Right renal pelvis (tissue), 4 donors: ENCODE measurements around the gene SOX1. TPM values are rescaled to one million over a fixed set of nuclear protein-coding genes. Genes with fewer than 3 reads are reported as not detected.

Experiments
- DNase-seq, 4 donors: peaks; one replicate each; pipeline ENCODE4 v3.0.0-alpha.2; 2013; ENCODE audit warnings: low read depth in 4 of 4, low spot score in 3 of 4, missing footprints in 1 of 4
- polyA plus RNA-seq, 4 donors: library from polyadenylated mRNA; unstranded; fragments of 120-200 nt; gene quantifications; one replicate each; pipeline ENCODE4 v1.2.1, GENCODE V29; 2013; ENCODE audit not compliant: insufficient read length in 4 of 4

Gene SOX1
- polyA plus RNA-seq, 4 donors: not detected

DNA sequence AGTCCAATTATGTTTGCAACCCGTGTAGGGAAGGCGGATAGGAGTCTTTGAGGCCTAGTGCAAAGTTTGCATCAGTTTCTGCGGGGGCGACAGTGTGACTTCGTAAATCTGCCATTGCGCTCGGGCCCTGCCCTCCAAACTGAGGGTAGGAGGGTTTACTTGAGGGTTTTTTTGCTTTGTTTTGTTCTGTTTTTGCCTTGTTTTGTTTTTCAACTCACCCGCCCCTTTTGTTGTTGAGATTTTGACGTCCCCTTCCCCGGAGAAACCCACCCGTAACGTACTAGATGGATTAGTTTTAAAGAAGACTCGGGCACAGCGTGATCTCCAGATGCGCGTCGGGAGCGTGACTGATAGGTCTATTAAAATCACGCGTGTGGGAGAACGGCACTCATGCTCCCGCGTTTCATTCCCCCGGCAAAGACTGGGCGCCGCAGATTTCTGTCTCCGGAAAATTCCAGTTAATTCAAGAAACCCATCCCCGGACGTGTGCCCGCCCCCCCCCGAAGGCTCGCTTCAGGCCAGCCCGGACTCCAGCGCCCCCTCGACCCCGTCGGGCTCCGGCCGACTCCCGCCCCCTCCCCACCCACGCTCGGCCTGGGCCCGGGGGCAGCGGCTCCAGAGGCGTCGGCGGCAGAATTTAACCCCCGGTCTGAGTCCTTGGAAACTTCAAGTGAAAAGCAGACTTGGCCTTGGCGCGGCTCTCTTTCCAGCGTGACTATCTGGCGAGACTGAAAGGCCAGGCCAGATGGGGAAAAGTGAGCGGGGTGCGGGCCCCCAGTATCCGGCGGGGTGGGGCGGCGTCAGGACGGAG is 5.0 kb downstream of the SOX1 start:
- no peak for DNase-seq

- DNase-seq: no peak
Observed at GRCh38 chr13:112072534-112073244, 5.7 kb downstream of the SOX1 start.

DNA sequence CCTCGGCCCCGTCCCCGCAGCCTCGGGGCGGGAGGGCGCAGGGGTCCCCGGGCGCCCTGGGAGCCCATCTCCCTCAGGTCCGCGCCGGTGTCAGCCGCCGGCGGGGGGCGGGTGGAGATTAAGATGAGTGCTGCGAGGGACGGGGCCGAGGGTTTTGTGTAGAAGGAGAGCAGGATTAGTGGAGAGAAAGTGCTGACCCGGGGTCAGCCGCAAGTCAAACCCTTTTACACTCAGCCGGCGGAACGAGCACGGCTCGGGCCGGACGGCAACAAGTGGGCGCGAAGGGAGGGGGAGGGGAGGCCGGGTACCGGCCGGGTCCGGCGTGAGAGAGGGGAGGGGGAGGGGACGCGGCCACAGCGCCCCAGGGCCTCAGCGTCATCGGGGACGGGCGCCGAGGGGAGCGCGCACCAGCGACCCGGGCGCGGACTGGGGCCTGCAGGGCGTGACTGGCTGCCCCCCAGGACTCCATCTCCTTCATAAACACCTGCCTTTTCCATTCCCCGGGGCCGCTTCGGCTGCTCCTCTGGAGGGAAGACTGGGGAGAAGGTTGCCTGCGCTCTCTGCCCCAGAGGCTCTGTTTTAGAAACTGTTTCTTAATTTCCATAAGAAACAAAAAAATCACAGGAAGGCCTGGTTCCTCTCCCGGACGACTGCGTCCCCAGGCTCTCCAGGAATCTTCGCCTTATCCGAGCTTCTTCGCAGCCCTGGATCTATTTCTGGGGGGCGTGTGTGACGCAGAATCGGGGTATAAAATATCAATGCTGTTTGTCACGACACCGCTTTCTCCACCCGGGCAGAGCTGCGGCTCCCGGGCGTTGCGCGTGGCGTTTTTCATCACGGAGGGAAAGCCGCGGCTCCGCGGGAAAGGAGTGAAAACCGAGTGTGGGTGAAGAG is 6.5 kb downstream of the SOX1 start:
- no peak for DNase-seq

GRCh38 chr13:112074139-112074865 is 7.4 kb downstream of the SOX1 start:
- DNase-seq: no peak

DNA sequence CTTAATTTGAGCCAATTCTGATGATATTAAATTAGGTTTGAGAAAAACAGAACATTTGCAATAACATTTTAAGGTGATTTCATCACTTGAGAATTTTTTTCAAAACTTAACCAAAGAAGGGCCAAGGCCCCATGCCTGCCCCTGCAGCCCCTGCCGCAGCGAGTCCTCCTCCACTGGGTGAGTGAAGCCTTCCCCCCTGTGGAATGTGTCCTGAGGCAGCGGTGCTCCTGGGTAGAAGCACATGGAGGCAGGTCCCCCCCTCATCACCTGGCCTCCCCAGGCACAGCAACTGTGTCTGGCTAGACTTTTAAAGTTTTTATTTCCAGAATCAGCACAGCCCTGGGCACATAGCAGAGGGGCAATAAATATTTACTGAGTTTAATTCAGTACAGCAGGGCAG is 10.8 kb downstream of the SOX1 start:
- DNase-seq: no peak

GRCh38 chr13:112078216-112078615 is 11.3 kb downstream of the SOX1 start:
- DNase-seq: no peak

DNA sequence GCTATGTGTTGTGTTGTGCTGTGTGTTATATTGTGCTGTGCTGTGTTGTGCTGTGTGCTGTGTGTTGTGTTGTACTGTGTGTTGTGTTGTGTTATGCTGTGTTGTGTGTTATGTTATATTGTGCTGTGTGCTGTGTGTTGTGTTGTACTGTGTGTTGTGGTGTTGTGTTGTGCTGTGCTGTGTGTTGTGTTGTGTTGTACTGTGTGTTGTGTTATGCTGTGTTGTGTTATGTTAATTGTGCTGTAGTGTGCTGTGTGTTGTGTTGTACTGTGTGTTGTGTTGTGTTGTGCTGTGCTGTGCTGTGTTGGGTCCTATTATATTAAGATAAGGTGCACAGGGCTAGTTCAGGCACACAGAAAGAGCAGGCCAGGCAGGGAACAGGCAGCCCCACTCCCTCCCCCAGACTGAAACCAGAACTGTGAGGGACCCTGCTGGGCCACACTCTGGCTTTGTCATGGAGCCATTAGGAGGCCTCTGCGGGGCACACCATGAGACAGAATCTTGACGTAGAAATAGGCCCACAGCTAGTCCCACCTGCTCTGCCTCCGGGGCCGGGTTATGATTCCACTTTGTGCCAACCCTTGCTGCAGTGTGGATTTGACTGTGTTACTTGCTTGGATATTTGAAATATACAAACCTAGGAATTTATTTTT is 12.1 kb downstream of the SOX1 start:
- DNase-seq: no peak

- no peak for DNase-seq
Observed at GRCh38 chr13:112079696-112080095, 12.7 kb downstream of the SOX1 start.

DNA sequence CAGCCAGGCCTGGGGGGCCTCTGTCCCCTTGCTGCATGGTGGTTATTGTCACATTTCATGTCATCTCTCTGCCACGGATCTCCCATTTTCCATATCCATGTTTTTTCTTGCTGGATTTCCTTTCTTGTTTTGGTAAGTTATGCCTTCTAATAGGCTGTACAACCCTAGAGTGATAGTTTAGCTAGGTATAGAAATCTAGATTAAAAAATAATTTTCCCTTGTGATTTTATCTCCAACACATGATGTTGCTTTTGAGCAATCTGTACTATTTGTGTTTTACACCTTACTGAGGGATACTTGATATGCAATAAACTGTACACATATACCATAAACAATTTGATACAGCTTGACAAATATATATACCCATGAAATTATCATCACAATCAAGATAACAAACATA is 17.0 kb downstream of the SOX1 start:
- DNase-seq: no peak

DNA sequence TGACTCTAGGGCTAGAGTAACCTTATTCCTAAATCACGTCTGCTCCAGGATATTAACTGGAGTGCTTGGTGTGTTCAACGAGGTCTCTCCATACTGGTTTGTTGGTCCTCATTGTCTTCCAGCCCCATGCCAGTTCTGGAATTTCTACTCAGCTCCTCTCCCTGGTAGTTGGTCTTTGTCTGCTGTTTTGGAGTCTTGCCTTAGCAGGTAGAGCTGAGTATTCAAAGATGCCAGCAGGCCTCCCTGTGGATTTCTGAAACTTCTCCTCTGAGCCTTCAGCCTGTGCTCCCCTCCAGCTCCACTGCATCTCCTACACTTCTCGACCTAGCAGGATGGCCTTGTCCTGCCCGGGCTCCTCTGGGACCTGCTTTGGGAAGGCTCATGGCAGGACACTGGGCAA is 25.5 kb downstream of the SOX1 start:
- no peak for DNase-seq

DNA sequence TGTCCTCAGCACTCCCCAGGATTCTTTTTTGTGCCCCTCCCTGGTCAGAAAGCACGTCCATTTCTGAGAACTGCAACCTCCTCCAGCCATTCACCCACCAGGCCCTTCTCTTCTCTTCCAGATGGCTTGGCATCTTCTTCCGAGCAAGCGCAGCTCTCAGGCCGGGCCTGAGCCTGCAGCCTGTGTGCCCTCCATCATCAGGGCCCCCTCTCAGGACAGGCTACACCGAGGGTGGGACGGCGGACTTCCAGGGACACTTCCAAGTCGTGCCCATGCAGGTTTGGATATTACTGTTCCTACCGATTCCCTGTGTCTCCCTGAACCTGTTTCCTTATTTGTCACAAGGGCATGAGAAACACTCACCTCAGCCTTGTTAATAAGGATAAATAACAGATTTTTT is 28.4 kb downstream of the SOX1 start:
- DNase-seq: no peak

DNA sequence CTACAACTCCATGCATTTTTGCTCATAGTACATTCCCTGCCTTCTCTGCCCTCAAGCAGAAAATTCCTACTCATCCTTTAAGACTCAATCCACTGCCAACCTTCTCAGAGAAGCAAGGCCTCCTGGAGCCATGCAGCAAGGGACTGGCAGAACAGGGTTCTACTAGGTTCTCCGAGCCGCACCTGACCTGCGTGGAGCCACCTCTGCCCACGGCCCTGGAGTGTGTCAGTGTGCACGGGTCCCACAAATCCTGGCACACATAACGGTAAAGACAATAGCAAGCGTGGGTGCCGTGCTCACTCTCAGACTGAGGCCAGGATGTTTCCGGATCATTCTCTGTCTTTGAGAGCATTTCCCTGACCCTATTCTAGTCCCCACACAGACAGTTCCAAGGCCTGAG is 30.0 kb downstream of the SOX1 start:
- no peak for DNase-seq

GRCh38 chr13:112097770-112098169 is 30.8 kb downstream of the SOX1 start:
- no peak for DNase-seq

DNA sequence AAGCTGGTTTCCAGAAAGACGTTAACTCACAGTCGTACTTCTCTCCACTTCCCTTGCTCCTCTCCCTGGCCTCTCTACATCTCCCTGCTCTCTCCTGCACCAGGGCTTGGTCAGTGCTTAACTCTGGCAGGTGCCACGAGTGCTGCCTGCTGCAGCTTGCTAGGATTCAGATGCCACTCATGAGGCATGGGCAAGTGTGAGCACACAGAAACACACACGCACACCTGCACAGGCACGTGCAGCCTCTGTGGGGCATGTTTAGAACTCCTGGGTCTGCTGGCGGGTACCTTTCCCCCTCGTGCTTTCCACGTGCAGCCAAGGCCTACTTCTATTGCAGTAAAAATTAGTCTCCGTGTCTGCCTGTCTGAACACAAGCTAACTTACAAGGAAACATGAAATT is 31.8 kb downstream of the SOX1 start:
- DNase-seq: no peak

- DNase-seq: no peak
Observed at GRCh38 chr13:112101360-112101930, 34.5 kb downstream of the SOX1 start.

- DNase-seq: peak in 1 of 4 donors; percentile 10
Observed at GRCh38 chr13:112102243-112102642, 35.3 kb downstream of the SOX1 start.

DNA sequence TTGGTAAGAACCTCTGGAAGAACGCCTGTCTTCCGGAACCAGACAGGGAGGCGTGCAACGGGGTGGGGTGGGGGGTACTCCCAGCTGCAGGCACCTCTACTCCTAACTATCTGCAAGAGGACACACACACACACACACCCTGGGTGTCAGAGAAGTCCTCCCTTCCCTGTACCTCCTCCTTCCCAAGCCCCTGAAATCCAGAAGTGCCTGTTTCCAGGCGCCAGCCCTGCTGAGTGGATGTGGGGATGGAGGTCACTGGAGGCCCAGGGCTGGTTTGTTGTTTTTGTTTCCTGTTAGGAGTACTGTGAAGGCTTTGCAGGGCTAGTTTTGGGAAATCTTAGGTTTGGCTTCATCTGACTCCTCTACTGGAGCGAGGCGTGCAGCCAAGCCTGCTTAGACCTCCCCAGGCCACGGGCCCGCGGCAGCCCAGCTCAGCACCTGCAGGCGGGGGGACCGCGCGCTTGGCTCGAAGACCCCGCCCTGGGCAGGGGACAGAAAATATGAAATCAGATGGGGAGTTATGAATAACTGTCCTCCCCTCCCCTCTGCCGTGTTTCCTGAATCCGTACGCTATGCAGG is 36.4 kb downstream of the SOX1 start:
- DNase-seq: no peak

DNA sequence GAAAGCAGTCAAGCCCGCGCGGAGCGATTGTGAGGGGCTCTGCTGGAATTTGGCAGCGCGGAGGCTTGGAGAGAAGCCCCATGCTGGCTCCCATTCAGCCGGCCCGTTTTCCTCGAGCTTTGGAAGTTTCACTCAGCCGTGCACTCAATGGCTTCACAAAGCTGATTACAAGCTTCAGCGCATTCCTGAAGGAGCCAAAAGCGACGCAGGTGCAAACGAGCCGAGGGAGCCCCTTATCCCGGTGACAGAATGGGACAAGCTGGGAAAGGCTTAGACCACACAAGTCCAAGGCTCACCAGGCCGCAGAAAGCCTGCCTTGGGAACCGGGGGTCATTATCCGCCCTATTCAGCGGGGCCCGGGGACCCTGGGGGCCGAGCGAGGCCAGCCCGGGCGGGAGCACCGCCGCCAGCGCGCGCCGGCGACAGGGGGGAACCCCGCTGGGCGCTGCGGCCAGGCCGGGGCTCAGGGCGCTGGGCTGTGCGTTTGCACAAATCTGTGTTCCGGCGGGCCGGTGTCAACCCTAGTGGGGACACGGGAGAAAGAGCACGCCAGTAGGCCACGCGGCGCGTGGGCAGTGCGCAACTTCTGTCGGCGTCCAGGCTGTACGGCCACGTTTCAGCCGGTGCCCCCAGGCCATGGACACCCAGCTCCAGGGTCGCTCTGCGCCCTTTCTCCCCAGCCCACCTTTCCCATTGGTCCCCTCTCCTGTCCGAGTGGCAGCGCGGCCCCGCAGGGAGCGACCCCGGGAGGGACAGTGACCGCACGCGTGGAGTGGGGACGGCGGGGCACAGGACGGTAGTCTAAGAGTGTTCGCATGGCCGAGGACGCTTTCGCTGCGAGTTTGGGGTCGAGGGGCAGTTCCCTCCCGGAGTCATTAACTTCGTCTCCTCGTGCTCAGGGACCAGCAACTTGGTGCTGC is 37.3 kb downstream of the SOX1 start:
- no peak for DNase-seq
